ENCODE results near the gene FAM177B.

Gene FAM177B

GRCh38 chr1:222786121-222786520, 49.1 kb downstream of the FAM177B start:
- no peak for DNase-seq (ENCODE audit: low read depth)

- DNase-seq (ENCODE audit: low read depth), result no peak
These were observed 50.7 kb downstream of the FAM177B start for GRCh38 chr1:222787729-222788128.

GRCh38 chr1:222788402-222789156, 51.6 kb downstream of the FAM177B start:
- no peak for DNase-seq (ENCODE audit: low read depth)

GRCh38 chr1:222790115-222790514, 53.1 kb downstream of the FAM177B start:
- DNase-seq (ENCODE audit: low read depth), result no peak

GRCh38 chr1:222790520-222790919, 53.5 kb downstream of the FAM177B start:
- DNase-seq (ENCODE audit: low read depth), result no peak

- no peak for DNase-seq (ENCODE audit: low read depth)
These were observed 54.2 kb downstream of the FAM177B start for GRCh38 chr1:222791006-222791710.

GRCh38 chr1:222792744-222793143, 55.7 kb downstream of the FAM177B start:
- no peak for DNase-seq (ENCODE audit: low read depth)

- DNase-seq (ENCODE audit: low read depth), result no peak
These were observed 57.9 kb downstream of the FAM177B start for GRCh38 chr1:222794656-222795474.

- DNase-seq (ENCODE audit: low read depth), result no peak
These were observed 61.1 kb downstream of the FAM177B start for GRCh38 chr1:222798116-222798515.

- DNase-seq (ENCODE audit: low read depth), result no peak
These were observed 62.0 kb downstream of the FAM177B start for GRCh38 chr1:222798975-222799374.
